NT2/D1 (cell line): ENCODE results near the gene CHRNB2.

Source experiments
- SUZ12 ChIP-seq: IDR thresholded peaks from 2 replicates; pipeline ENCODE4 v1.6.1; 2011; ENCODE audit not compliant: insufficient read length, insufficient read depth; ENCODE audit errors: extremely low read depth
- YY1 ChIP-seq: IDR thresholded peaks from 2 replicates; pipeline ENCODE4 v1.6.1; 2011; ENCODE audit not compliant: insufficient read length, insufficient read depth
- ZNF274 ChIP-seq: IDR thresholded peaks from 2 replicates; pipeline ENCODE4 v1.6.1; 2011; ENCODE audit warnings: mild to moderate bottlenecking, low read depth, low read length

DNA sequence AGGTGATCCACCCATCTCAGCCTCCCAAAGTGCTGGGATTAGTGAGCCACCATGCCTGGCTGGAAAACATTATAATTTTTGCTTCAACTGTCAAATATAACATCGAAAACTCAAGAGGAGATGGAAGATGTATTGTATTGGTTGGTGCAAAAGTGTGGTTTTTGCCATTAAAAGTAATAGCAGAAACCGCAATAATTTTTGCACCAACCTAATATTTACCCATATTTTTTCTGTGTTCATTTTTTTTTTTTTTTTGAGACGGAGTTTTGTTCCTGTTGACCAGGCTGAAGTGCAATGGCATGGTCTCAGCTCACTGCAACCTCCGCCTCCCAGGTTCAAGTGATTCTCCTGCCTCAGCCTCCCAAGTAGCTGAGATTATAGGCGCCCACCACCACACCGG lies 38.3 kb upstream of the CHRNB2 start:
- TF ChIP-seq SUZ12 (no peak), YY1 (no peak), ZNF274 (no peak)
